GM21367 (cell line): ENCODE results near the gene CDC6.

Experiments used
- ATAC-seq: cut with Tn5 transposase; IDR thresholded peaks from one replicate; pipeline ENCODE4 v1.9.1; 2021; ENCODE audit not compliant: unreplicated experiment

The CDC6 gene

DNA sequence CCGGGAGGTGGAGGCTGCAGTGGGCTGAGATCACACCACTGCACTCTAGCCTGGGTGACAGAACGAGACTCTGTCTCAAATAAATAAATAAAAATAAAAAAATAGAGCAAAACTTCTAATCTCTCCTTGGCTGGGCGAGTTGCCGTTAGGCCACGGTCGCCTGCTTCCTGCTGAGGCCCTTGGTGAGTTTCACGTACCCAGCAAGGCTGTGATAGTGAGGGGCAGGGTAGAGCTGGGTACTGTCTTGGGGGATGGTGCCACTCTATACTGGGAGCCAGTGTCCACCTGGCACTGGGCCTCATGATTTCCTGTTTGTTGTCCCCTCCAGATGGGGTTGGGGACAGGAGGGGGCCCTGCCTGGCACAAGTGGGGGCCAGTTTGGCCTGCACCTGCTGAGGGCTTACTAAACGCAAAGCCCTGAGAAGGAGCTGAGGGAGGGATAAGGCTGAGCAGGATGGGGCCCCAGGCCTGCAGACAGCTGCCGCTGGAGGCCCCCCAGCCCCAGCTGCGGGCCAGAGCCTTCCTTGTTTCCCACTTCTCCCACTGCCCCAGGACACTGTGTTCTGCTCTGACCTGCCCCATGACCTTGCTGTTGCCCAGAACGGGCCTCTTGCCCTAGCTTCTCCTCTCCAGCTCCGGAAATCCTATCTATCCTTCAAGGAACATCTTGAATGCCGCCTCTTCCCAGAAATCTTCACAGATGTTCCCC lies 51.4 kb downstream of the CDC6 start:
- ATAC-seq = no peak

DNA sequence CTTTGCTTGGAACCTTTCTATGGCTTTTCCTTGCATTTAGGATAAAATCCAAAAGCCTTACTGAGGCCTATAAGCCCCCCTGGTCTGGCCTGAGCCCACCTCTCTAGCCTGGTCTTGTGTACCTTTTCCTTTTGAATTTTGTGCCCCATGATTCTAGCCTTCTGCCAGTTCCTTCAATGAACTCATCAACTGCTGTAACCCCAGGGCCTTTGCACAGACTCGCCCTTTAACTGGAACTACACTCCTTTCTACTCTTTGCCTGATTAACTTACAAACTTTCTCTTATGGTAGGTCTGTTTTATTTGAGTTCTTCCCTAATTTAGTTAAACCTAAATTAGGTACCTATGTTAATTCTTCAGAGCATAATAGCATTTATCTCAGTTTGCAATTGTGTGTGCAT lies 52.6 kb downstream of the CDC6 start:
- no peak for ATAC-seq

DNA sequence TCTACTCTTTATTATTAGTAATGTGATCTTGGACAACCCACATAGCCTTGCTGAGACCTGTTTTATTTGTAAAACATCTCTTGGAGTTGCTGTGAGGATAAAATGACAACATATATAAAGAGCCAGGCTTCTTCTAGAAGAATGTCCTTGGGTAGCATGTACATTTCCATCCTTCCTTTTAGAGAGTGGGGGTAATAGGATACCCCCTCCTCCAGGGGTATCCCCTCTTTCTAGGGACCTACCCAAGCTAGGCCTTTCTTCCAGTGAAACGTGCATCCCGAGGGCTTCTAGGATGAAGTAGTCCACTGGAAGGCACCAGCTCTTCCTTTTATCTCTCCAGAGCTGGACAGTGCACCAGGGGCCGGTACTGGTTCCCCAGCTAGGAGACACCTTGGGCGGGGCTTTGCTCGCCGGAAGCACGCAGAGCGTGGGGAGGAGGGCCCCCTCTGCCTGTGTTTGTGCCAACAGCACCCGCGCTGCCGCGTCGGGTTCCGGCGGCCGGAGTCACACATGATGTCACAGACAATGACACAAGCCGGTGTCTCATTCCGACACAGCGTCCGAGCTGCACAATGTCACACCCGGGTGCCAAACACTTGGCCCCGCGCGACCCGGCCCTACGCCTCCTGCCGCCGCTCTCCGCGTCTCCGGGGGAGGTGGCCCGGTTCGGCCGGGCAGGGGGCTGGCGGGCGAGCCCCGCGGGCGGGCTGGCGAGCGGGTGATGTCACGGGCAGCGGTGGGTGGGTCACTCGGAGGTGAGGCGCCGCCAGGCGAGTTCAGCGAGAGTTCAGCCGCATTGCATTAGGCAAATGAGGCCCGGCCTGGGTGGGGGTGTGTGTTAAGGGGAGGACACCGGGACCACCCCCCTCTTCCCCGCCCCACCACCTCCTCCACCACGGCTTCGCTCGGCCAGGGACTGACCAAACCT lies 53.5 kb downstream of the CDC6 start:
- peak; percentile 50 for ATAC-seq

DNA sequence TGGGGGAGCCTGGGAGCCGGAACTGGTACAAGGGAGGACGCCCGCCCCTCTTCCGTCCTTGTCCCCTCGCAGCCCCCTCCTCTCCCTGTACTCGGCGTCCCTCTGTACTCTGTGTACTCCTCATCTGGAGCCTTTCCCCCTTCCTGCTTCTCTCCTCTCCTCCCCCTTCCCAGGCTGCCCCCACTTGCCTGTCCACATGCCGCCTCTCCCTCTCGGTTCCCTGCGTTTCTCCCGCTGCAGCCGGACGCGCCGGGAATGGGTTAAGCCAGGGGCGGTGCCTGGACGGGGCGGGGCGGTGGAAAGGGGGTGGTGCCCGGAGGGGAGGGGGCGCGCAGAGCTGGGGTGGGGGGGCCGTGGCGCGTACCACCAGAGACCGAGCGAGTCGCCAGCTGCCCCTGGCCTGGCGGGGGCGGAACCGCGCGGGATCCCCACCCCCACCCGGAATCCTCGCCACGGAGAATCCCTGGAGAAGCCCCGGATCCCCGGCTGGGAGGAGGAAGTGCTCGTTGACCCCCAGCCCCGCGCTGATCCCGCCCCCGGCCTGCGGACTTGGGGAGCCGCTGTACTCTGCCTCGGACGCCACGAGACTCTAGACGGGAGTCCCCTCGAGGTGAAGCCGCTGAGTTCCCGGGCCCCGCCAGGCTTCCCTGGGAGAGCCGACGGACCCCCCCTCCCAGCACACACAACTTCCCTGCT lies 54.3 kb downstream of the CDC6 start:
- ATAC-seq = no peak

DNA sequence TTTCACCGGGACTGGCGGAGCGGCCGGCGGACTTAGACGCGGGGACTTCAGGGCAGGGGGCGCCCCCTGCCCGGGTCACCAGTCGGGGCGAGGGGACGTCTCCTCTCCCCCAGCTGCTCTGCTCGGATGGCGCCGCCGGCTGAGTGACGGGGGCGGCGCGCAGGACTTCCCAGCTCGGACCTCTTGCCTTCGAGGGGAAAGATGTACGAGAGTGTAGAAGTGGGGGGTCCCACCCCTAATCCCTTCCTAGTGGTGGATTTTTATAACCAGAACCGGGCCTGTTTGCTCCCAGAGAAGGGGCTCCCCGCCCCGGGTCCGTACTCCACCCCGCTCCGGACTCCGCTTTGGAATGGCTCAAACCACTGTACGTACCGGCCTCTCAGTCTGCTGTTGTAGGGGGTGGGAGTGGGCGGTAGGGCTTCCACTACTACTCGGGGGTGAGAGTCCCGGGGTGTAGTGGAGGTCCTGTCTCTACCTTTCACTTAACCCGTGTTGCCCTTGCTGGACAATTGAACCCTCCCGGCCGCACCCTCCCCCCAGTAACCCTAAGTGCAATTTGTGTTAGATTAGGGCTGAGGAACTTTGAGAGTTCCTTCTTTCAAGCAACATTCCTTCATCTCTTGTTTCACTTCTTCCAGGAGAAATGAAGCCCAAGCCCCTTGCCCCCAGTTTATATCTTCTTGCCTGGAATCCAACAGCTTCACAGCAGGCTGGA lies 55.0 kb downstream of the CDC6 start:
- no peak for ATAC-seq

DNA sequence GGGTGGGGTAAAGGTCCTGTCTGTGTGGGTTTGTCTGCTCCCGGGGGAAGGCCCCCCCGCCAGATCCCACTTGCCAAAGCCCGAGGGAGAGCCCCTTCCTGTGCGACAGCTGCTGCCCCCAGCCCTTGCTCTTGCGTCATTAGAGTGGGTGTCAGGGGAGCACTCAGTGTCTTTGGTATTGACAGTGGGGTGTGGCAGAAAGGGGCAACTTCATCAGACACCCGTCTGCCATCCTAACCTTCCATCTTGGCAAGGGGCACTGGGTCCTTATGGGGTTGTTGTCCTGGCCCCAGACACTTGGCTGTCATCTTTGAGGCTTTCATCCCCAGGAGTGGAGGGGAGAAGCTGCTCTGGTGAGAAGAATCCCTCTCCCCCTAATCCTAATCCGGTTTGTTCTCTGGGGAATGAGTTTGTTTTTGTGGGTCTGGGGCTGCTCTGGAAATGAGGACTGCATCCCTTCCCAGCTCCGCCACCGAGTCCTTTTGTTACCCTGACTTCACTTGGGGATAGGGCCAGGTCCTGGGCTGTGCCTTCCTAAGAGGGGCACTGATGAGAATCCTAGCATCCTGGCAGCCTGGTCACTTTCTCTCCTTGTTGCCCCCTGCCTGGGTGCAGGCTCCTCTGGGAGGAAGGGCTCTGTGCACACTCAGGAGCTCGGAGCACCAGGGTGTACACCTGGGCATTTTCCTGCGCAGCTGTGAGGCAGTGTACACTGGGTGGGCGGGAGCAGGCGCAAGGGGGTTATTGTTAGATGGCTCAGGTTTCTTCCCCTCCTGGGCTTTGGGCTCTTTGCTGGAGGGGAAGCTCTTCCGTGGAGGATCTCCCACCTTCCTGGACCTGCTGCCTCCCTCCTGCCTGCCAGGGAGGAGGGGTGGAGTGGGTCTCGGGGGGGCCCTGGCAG lies 55.8 kb downstream of the CDC6 start:
- ATAC-seq = no peak

- no peak for ATAC-seq
Observed at GRCh38 chr17:40344421-40345160, 56.9 kb downstream of the CDC6 start.

GRCh38 chr17:40345161-40345993 lies 57.7 kb downstream of the CDC6 start:
- no peak for ATAC-seq

- no peak for ATAC-seq
Observed at GRCh38 chr17:40345994-40346764, 58.5 kb downstream of the CDC6 start.

DNA sequence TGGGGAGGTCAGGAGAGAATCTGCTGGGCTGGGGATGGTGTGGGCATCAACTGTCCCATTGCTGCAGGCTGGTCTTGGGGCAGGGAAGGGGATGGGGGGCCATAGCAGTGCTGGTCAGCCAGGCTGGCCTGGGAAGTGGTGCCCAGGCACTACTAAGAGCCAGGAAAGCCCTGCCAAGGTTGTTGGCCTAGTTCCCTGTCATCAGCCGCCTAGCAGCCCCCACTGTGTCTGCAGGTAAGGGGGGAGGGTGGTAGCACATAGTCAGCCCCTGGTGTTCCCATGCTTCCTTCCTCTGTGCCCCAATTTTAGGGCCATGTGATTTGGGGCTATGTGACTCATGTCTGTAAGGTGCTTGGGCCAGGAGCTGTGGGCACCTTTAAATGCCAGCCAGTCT lies 59.1 kb downstream of the CDC6 start:
- no peak for ATAC-seq

DNA sequence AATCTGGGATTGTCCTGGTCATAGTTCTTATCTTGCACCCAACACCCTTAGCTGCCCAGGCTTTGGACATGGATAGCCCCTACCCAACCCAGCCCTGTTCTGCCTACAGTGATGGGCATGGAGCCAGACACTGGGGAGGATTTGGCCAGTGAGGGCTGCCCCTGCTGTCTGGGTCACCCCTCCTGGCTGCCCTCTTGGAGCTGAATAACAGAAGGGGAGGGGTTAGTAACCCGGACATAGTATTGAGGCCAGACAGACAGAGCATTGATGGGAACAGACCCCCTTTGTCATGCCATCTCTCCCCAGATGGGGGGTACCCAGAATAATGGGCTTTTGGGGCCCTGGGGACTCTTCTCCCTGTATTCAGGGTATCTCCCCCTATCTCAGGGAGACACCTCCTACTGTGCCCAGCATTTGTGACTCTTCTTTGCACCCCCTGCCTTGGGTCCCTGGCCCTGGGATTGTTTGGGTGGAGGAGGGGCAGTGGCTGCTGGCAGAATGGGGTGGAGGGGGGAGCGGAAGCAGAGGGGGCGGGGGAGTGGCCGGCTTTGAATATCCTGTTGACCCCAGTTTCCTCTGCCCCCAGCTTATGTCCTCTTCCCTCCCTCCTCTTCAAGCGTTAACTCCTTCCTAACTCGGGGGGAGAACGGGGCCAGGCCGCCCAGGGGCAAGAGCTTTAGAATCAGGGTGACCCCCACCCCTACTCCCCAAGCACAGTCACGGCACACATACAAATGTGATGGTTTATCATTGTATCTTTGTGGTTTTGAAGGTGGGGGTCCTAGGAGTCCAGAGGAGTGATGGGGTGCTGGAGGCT lies 59.8 kb downstream of the CDC6 start:
- no peak for ATAC-seq

GRCh38 chr17:40348136-40348504 lies 60.4 kb downstream of the CDC6 start:
- ATAC-seq = no peak

DNA sequence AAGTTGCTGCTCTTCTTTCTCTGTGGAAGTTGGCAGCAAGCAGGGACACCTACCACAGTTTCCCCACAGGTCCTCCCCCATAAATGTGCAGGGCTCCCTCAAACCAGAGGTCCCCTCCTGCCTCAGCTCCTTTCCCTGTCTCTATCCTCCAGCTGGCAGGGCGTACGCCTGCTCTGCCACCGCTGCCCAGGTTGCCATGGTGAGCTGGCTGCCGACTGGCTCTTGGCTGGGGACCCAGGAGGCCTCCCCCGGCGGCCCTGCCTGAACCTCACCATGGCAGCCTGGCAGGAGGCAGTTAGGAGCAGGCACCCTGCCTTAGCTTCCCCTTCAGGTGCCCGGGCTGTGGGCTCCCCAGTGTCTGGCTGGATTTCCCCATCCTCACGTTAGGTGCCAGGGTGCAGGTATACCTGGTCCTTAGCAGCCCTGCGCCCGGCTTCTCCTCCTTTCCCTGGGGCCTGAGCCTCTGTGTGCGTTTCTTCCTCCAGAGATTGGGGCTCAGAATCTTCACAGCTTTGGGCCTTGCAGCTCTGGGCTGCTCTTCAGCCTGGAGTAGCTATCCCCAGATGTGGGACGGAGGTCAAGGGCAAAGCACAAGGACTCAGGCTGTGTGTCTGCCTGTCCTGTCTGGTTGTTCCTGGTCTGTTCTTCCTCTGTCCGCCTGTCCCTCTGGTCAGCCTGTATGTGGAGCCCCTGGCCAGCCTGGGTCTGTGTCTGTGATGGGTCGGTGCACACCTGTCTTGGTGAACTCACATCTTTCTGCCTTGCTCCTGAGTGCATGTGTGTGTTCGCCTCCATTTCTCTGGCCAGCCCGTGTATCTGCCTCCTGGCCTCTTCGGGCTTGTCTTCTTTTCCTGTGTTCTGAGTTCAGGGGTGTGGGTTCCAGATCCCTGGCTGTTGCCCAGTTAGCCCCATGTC lies 61.1 kb downstream of the CDC6 start:
- ATAC-seq = no peak

DNA sequence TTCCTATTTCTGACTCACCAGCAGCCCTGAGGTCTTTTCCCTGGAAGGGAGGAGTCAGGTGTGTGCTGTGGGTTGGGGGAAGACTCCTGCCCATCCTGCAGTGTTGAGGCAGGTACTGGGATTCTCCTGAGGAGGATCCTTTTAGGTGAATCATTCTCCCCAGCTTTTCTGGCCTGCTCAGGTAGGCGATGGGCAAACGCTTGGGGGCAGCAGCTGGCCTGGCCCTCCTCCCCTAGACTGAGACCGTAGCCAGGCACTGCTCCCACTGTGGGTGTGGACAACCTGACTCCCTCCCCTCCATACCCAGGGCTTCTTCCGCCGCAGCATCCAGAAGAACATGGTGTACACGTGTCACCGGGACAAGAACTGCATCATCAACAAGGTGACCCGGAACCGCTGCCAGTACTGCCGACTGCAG lies 61.8 kb downstream of the CDC6 start:
- no peak for ATAC-seq

DNA sequence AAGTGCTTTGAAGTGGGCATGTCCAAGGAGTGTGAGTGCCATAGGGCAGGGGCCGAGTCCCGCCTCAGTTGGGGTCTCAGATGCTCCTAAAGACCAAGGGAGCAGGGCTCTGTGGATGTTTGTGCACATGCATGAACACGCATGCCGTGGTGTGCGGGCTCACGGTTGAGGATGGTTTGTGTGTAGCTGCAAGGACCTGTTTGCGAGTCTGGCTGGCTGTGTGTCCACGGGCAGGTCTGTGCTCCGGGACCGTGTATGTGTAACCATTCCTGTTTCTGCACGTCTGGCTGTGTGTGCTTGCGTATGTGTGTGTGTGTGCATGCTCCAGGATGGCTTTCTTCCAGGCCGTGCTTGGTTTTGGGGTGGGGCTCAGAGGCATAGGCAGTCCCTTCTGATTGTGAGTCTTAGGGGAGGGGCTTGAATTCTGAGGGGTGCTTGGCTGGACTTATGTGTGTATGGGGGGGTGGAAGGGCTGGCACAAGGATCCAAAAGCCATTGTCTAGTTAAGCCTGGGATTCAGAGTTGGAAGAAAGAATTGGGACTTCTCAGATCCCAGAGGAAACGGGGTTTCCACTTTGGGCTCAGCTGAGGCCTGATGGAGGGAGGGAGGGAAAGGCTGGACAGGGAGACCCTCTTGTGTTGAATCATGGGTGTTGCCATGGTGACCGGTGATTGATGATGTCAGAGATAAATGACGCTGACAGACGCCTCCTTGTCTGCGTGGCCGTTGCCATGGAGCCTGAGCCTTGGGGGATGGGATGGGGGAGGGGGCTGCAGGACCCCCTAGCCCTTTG lies 62.4 kb downstream of the CDC6 start:
- no peak for ATAC-seq
